ENCODE data around the gene CDNF.

The CDNF gene

DNA sequence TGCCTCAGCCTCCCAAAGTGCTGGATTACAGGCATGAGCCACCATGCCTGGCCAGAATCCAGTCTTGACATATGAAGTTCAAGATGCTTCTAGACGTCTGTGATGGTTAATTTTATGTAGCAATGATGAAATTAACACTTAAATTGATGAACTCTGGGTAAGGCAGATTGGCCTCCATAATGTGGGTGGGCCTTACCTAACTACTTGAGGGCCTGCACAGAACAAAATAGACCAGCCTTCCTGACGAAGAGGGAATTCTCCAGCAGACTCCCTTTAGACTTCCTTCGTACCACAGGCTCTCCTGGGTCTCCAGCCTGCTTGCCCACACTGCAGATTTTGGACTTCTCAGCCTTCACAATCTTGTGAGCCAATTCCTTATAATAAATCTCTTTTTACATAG lies 4.7 kb downstream of the CDNF start:
- Histone ChIP-seq H2BK15ac (ENCODE audit: low read length) (no peak overlapping the region), H2AFZ (ENCODE audit: low read length) (no peak overlapping the region), H3K27ac (replicated peaks; ENCODE audit: low read length) (no peak overlapping the region), H3K4me2 (ENCODE audit: insufficient read depth, low read length, poor library complexity, severe bottlenecking) (no peak overlapping the region), H2BK5ac (ENCODE audit: low read length) (no peak overlapping the region), H3K4ac (ENCODE audit: low read length) (no peak overlapping the region), H2AK5ac (ENCODE audit: low read depth, low read length) (no peak overlapping the region), H3K27me3 (ENCODE audit: control insufficient read depth in 3 of 3, insufficient read depth in 3 of 3, low read depth in 1 of 3, low read length in 3 of 3) (no peaks in the 10 kb centered on the region), H3K4me3 (ENCODE audit: low read length in 2 of 2) (no peak overlapping the region), H3K9ac (ENCODE audit: low read depth, low read length, poor library complexity) (no peak overlapping the region), H3K23ac (ENCODE audit: low read depth, low read length, poor library complexity) (no peak overlapping the region), H3K9me3 (replicated peaks in 1 of 2; ENCODE audit: control insufficient read depth in 2 of 2, insufficient read depth in 1 of 2, low read depth in 1 of 2, low read length in 2 of 2) (no peaks in the 10 kb centered on the region), H3K14ac (ENCODE audit: low read length) (no peak overlapping the region), H3K36me3 (replicated peaks in 1 of 2; ENCODE audit: control insufficient read depth in 2 of 2, insufficient read depth in 2 of 2, low read length in 2 of 2) (peaks cover 0 to 3% of the 10 kb centered on the region in 2 donors), H2BK12ac (ENCODE audit: low read length) (no peak overlapping the region), H4K8ac (ENCODE audit: low read depth, low read length) (no peak overlapping the region), H3K4me1 (ENCODE audit: control insufficient read depth in 2 of 2, insufficient read depth in 1 of 2, low read depth in 1 of 2, low read length in 2 of 2) (peaks cover 0 to 3% of the 10 kb centered on the region in 2 donors), H2BK120ac (ENCODE audit: low read depth, low read length) (no peak overlapping the region), H4K91ac (ENCODE audit: low read depth, low read length, poor library complexity) (no peak overlapping the region), H3K79me1 (ENCODE audit: low read depth, low read length) (no peaks in the 10 kb centered on the region), H3K18ac (ENCODE audit: low read length) (no peak overlapping the region)
- no CpG with 5 or more reads among the region's 3 CpGs for WGBS, 2 donors (ENCODE audit: extremely low coverage in 2 of 2, insufficient read length in 2 of 2, insufficient replicate concordance in 1 of 2)
- DNase-seq (ENCODE audit: low spot score): no peak

DNA sequence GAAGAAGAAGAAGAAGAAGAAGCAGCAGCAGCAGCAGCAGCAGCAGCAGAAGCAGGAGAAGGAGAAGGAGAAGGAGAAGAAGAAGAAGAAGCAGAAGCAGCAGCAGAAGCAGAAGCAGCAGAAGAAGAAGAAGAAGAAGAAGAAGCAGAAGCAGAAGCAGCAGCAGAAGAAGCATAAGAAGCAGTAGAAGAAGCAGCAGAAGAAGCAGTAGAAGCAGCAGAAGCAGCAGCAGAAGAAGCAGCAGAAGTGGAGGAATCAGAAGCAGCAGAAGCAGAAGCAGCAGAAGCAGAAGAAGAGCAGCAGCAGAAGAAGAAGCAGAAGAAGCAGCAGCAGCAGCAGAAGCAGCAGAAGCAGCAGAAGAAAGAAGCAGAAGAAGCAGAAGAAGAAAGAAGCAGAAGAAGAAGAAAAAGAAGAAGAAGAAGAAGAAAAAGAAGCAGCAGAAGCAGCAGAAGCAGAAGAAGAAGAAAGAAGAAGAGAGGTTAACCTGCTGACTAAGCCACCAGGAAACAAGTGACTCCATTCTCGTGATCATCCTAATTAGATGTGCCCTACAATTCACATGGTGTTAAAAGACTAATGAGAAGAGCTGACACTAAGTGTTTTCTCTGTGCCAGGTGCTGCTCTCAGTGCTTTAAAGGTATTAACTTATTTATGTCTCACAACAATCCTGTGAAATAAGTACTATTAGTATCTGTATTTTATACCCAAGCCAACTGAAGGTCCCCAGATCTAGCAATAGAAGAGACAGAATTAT lies 11.6 kb downstream of the CDNF start:
- H2BK120ac ChIP-seq (ENCODE audit: low read depth, low read length): no peak overlapping the region
- H3K27me3 ChIP-seq (ENCODE audit: control insufficient read depth in 3 of 3, insufficient read depth in 3 of 3, low read depth in 1 of 3, low read length in 3 of 3): peaks cover 0 to 2% (median 0%) of the 10 kb centered on the region in 3 experiments
- H2BK15ac ChIP-seq (ENCODE audit: low read length): no peak overlapping the region
- no peaks in the 10 kb centered on the region for H3K4me1 ChIP-seq (ENCODE audit: control insufficient read depth in 2 of 2, insufficient read depth in 1 of 2, low read depth in 1 of 2, low read length in 2 of 2)
- no peak for DNase-seq (ENCODE audit: low spot score)
- H3K79me1 ChIP-seq (ENCODE audit: low read depth, low read length): no peaks in the 10 kb centered on the region
- H3K14ac ChIP-seq (ENCODE audit: low read length): no peak overlapping the region
- H3K23ac ChIP-seq (ENCODE audit: low read depth, low read length, poor library complexity): no peak overlapping the region
- H3K4ac ChIP-seq (ENCODE audit: low read length): no peak overlapping the region
- no peak overlapping the region for H2BK5ac ChIP-seq (ENCODE audit: low read length)
- H3K4me2 ChIP-seq (ENCODE audit: insufficient read depth, low read length, poor library complexity, severe bottlenecking): no peak overlapping the region
- no peaks in the 10 kb centered on the region for H3K36me3 ChIP-seq (replicated peaks in 1 of 2; ENCODE audit: control insufficient read depth in 2 of 2, insufficient read depth in 2 of 2, low read length in 2 of 2)
- no CpG with 5 or more reads among the region's 1 CpG for WGBS, 2 donors (ENCODE audit: extremely low coverage in 2 of 2, insufficient read length in 2 of 2, insufficient replicate concordance in 1 of 2)
- no peak overlapping the region for H3K27ac ChIP-seq (replicated peaks; ENCODE audit: low read length)
- H3K9me3 ChIP-seq (replicated peaks in 1 of 2; ENCODE audit: control insufficient read depth in 2 of 2, insufficient read depth in 1 of 2, low read depth in 1 of 2, low read length in 2 of 2): no peaks in the 10 kb centered on the region
- H2AK5ac ChIP-seq (ENCODE audit: low read depth, low read length): no peak overlapping the region
- H4K91ac ChIP-seq (ENCODE audit: low read depth, low read length, poor library complexity): no peak overlapping the region
- no peak overlapping the region for H3K18ac ChIP-seq (ENCODE audit: low read length)
- no peak overlapping the region for H2AFZ ChIP-seq (ENCODE audit: low read length)
- H2BK12ac ChIP-seq (ENCODE audit: low read length): no peak overlapping the region
- H4K8ac ChIP-seq (ENCODE audit: low read depth, low read length): no peak overlapping the region
- no peak overlapping the region for H3K9ac ChIP-seq (ENCODE audit: low read depth, low read length, poor library complexity)
- H3K4me3 ChIP-seq (ENCODE audit: low read length in 2 of 2): no peak overlapping the region

DNA sequence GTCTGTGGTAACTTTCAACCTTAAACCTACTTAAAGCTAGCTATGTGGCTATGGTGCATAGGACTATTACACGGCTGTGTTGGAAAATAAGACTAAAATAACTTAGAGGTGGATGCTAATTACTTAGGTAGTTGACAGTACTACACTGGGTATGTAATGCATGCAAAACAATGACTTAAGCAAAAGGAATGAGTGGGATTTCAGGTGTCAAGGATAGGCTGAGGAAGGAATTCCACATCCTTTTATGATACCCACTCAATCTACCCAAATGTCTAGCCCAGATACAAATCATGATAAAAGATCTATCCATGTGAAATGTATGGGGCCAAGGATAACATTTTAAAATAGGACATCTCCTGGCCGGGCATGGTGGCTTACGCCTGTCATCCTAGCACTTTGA lies 13.9 kb downstream of the CDNF start:
- H2BK5ac ChIP-seq (ENCODE audit: low read length): no peak overlapping the region
- H2BK12ac ChIP-seq (ENCODE audit: low read length): no peak overlapping the region

DNA sequence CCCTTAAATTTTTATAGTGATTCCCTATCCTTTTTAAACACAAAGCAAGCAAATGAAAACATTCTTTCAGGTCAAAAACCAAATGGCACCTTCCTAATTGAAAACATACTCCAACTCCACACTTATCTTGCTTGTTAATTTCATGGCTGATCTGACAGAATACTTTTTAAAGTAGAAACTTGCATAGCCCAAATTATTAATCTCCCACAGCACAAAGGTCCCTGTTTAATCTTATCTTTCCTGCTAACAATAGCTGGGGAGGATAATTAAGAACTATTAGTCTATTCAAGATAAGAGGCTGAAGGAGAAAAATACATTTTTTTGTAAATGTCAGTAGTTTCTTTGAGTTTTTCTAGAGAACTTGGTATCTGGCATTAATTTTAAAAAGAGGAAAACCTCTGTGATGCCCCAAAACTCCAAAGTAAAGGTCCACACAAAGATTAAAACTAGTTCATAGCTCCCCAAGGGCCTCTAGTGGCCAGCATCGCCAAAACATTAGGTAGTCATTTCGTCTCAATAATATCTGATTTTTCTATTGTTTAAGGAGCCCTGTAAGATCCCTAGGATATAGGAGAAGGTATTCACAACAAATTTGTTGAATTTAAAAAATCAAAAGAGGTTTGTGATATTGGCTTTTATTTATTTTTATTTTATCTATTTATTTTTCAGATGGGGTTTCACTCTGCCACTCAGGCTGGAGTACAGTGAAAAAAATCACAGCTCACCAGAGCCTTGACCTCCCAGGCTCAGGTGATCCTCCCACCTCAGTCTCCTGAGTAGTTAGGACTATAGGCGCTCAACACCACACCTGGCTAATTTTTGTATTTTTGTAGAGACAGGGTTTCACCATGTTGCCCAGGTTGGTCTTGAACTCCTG lies 14.7 kb downstream of the CDNF start:
- Histone ChIP-seq H3K4me3 (ENCODE audit: low read length in 2 of 2) (no peak overlapping the region), H3K23ac (ENCODE audit: low read depth, low read length, poor library complexity) (no peak overlapping the region), H3K27me3 (ENCODE audit: control insufficient read depth in 3 of 3, insufficient read depth in 3 of 3, low read depth in 1 of 3, low read length in 3 of 3) (peaks cover 0 to 2% (median 0%) of the 10 kb centered on the region in 3 experiments), H3K4ac (ENCODE audit: low read length) (no peak overlapping the region), H4K91ac (ENCODE audit: low read depth, low read length, poor library complexity) (no peak overlapping the region), H3K27ac (replicated peaks; ENCODE audit: low read length) (no peak overlapping the region), H3K79me1 (ENCODE audit: low read depth, low read length) (no peaks in the 10 kb centered on the region), H3K14ac (ENCODE audit: low read length) (no peak overlapping the region), H2AK5ac (ENCODE audit: low read depth, low read length) (no peak overlapping the region), H2BK12ac (ENCODE audit: low read length) (no peak overlapping the region), H3K4me2 (ENCODE audit: insufficient read depth, low read length, poor library complexity, severe bottlenecking) (no peak overlapping the region), H3K4me1 (ENCODE audit: control insufficient read depth in 2 of 2, insufficient read depth in 1 of 2, low read depth in 1 of 2, low read length in 2 of 2) (no peaks in the 10 kb centered on the region), H3K9me3 (replicated peaks in 1 of 2; ENCODE audit: control insufficient read depth in 2 of 2, insufficient read depth in 1 of 2, low read depth in 1 of 2, low read length in 2 of 2) (no peaks in the 10 kb centered on the region), H3K36me3 (replicated peaks in 1 of 2; ENCODE audit: control insufficient read depth in 2 of 2, insufficient read depth in 2 of 2, low read length in 2 of 2) (no peaks in the 10 kb centered on the region), H3K18ac (ENCODE audit: low read length) (no peak overlapping the region), H2AFZ (ENCODE audit: low read length) (no peak overlapping the region), H2BK120ac (ENCODE audit: low read depth, low read length) (no peak overlapping the region), H2BK15ac (ENCODE audit: low read length) (no peak overlapping the region), H3K9ac (ENCODE audit: low read depth, low read length, poor library complexity) (no peak overlapping the region), H4K8ac (ENCODE audit: low read depth, low read length) (no peak overlapping the region), H2BK5ac (ENCODE audit: low read length) (no peak overlapping the region)
- WGBS, 2 donors (ENCODE audit: extremely low coverage in 2 of 2, insufficient read length in 2 of 2, insufficient replicate concordance in 1 of 2): no CpG with 5 or more reads among the region's 3 CpGs
- DNase-seq (ENCODE audit: low spot score): peak; percentile 12

More for the DNA sequence above, 13.9 kb downstream of the CDNF start:
- H3K27me3 ChIP-seq (ENCODE audit: control insufficient read depth in 3 of 3, insufficient read depth in 3 of 3, low read depth in 1 of 3, low read length in 3 of 3): peaks cover 0 to 2% (median 0%) of the 10 kb centered on the region in 3 experiments
- H3K4ac ChIP-seq (ENCODE audit: low read length): no peak overlapping the region
- H3K4me1 ChIP-seq (ENCODE audit: control insufficient read depth in 2 of 2, insufficient read depth in 1 of 2, low read depth in 1 of 2, low read length in 2 of 2): no peaks in the 10 kb centered on the region
- no peak overlapping the region for H2BK15ac ChIP-seq (ENCODE audit: low read length)
- H3K9me3 ChIP-seq (replicated peaks in 1 of 2; ENCODE audit: control insufficient read depth in 2 of 2, insufficient read depth in 1 of 2, low read depth in 1 of 2, low read length in 2 of 2): no peaks in the 10 kb centered on the region
- H3K23ac ChIP-seq (ENCODE audit: low read depth, low read length, poor library complexity): no peak overlapping the region
- no peak overlapping the region for H3K9ac ChIP-seq (ENCODE audit: low read depth, low read length, poor library complexity)
- no peak for DNase-seq (ENCODE audit: low spot score)
- WGBS, 2 donors (ENCODE audit: extremely low coverage in 2 of 2, insufficient read length in 2 of 2, insufficient replicate concordance in 1 of 2): no CpG with 5 or more reads among the region's 3 CpGs
- no peak overlapping the region for H3K4me2 ChIP-seq (ENCODE audit: insufficient read depth, low read length, poor library complexity, severe bottlenecking)
- no peak overlapping the region for H2AK5ac ChIP-seq (ENCODE audit: low read depth, low read length)
- H3K4me3 ChIP-seq (ENCODE audit: low read length in 2 of 2): no peak overlapping the region
- no peak overlapping the region for H3K18ac ChIP-seq (ENCODE audit: low read length)
- H3K27ac ChIP-seq (replicated peaks; ENCODE audit: low read length): no peak overlapping the region
- no peak overlapping the region for H2AFZ ChIP-seq (ENCODE audit: low read length)
- no peaks in the 10 kb centered on the region for H3K36me3 ChIP-seq (replicated peaks in 1 of 2; ENCODE audit: control insufficient read depth in 2 of 2, insufficient read depth in 2 of 2, low read length in 2 of 2)
- H3K14ac ChIP-seq (ENCODE audit: low read length): no peak overlapping the region
- no peak overlapping the region for H4K91ac ChIP-seq (ENCODE audit: low read depth, low read length, poor library complexity)
- H2BK120ac ChIP-seq (ENCODE audit: low read depth, low read length): no peak overlapping the region
- H4K8ac ChIP-seq (ENCODE audit: low read depth, low read length): no peak overlapping the region
- no peaks in the 10 kb centered on the region for H3K79me1 ChIP-seq (ENCODE audit: low read depth, low read length)
